Uterus (tissue), 2 donors: Measurements from ENCODE around the gene FADD.

ENCODE experiments used
- CTCF ChIP-seq, 4 experiments: fragments of 200-600 bp in 2 of 4; fragments of 450-650 bp in 2 of 4; sonication (generic) in 2 of 4; IDR thresholded peaks; one replicate each; pipeline ENCODE4 v1.5.1; 2016 to 2019; ENCODE audit warnings: antibody characterized with exemption in 4 of 4, mild to moderate bottlenecking in 2 of 4, moderate library complexity in 1 of 4
- POLR2A ChIP-seq, 2 donors: fragments of 450-650 bp; IDR thresholded peaks; one replicate each; pipeline ENCODE4 v1.6.1; 2016; ENCODE audit warnings: antibody characterized with exemption in 2 of 2, mild to moderate bottlenecking in 1 of 2, moderate library complexity in 1 of 2

- no peak for TF ChIP-seq CTCF (IDR thresholded peaks at IDR 0.05)
- no peak for TF ChIP-seq POLR2A (IDR thresholded peaks at IDR 0.05)
Measured at GRCh38 chr11:70170596-70171210, 32.4 kb upstream of the FADD start.
